Lower lobe of right lung (tissue), 2 donors: ENCODE data around the gene MBTPS1. TPM values are rescaled to one million over a fixed set of nuclear protein-coding genes. Genes with fewer than 3 reads are reported as not detected.

Source experiments
- ATAC-seq, 2 donors: fragments of 200-7000 bp; cut with Tn5 transposase; one replicate each; pipeline ENCODE4 v1.9.1; 2020 to 2022; ENCODE audit warnings: mild to moderate bottlenecking in 2 of 2, moderate library complexity in 2 of 2
- DNase-seq: peaks from one replicate; pipeline ENCODE4 v3.0.0-alpha.2; 2020
- H3K27ac ChIP-seq: fragments of 200-600 bp; one replicate; pipeline ENCODE4 v1.8.0; 2022
- H3K27me3 ChIP-seq: fragments of 200-600 bp; one replicate; pipeline ENCODE4 v1.8.0; 2022; ENCODE audit warnings: low read depth
- H3K36me3 ChIP-seq: fragments of 200-600 bp; one replicate; pipeline ENCODE4 v1.8.0; 2022; ENCODE audit warnings: mild to moderate bottlenecking
- H3K4me1 ChIP-seq: fragments of 200-600 bp; one replicate; pipeline ENCODE4 v1.8.0; 2022
- H3K4me3 ChIP-seq: fragments of 200-600 bp; one replicate; pipeline ENCODE4 v1.8.0; 2022; ENCODE audit warnings: mild to moderate bottlenecking
- H3K9me3 ChIP-seq: fragments of 200-600 bp; one replicate; pipeline ENCODE4 v1.8.0; 2022
- CTCF ChIP-seq: fragments of 200-600 bp; IDR thresholded peaks from one replicate; pipeline ENCODE4 v1.8.0; 2022; ENCODE audit warnings: antibody characterized with exemption, mild to moderate bottlenecking
- intact Hi-C: fragments of 100-400 bp; cut with DNase I; formaldehyde crosslinking; loops from one replicate; pipeline ENCODE4 v1.11.0; 2022
- total RNA-seq: library from RNA; stranded (reverse); fragmentation: NEBNext Ultra II Directional; extraction: Animal tissue kit (Norgen Biotek cat#: 25700); gene quantifications from one replicate; pipeline ENCODE4 v1.2.1, GENCODE V29; 2021
- donor health status: DM: no; HTN: yes; CAD: no; lungs with severe emphysema.

Gene MBTPS1
- total RNA-seq, 1 donor from 2014 or later, result 94.7 TPM

GRCh38 chr16:84047206-84047605 lies 69.5 kb downstream of the MBTPS1 start:
- Histone ChIP-seq H3K27ac (no peak overlapping the region), H3K4me3 (no peak overlapping the region), H3K36me3 (peaks cover 30% of the 10 kb centered on the region), H3K4me1 (no peaks in the 10 kb centered on the region), H3K9me3 (no peaks in the 10 kb centered on the region), H3K27me3 (peaks cover 9% of the 10 kb centered on the region)
- ATAC-seq (no peak), DNase-seq (peak; percentile 15)
- TF ChIP-seq CTCF, result no peak
- intact Hi-C loops, result no loop called here

- peak; percentile 32 for DNase-seq
- Histone ChIP-seq H3K36me3 (peaks cover 26% of the 10 kb centered on the region), H3K4me1 (no peaks in the 10 kb centered on the region), H3K27me3 (peaks cover 15% of the 10 kb centered on the region), H3K9me3 (no peaks in the 10 kb centered on the region), H3K27ac (no peak overlapping the region), H3K4me3 (no peak overlapping the region)
- TF ChIP-seq CTCF, result no peak
- ATAC-seq, result no peak
- intact Hi-C loops, result no loop called here
Measured at GRCh38 chr16:84045818-84046470, 70.8 kb downstream of the MBTPS1 start.

- no peak for ATAC-seq
- no peak overlapping the region for H3K27ac ChIP-seq
- H3K4me1 ChIP-seq, result no peaks in the 10 kb centered on the region
- H3K27me3 ChIP-seq, result peaks cover 15% of the 10 kb centered on the region
- intact Hi-C loops, result no loop called here
- no peak for TF ChIP-seq CTCF
- H3K36me3 ChIP-seq, result peaks cover 24% of the 10 kb centered on the region
- peak; percentile 37 for DNase-seq
- no peaks in the 10 kb centered on the region for H3K9me3 ChIP-seq
- no peak overlapping the region for H3K4me3 ChIP-seq
Measured at GRCh38 chr16:84045001-84045817, 71.5 kb downstream of the MBTPS1 start.

GRCh38 chr16:84044118-84044488 lies 72.6 kb downstream of the MBTPS1 start:
- H3K36me3 ChIP-seq, result peaks cover 13% of the 10 kb centered on the region
- no peaks in the 10 kb centered on the region for H3K9me3 ChIP-seq
- ATAC-seq (no peak), DNase-seq (peak; percentile 21)
- no peak for TF ChIP-seq CTCF
- intact Hi-C loops, result no loop called here
- H3K4me3 ChIP-seq, result no peak overlapping the region
- no peaks in the 10 kb centered on the region for H3K4me1 ChIP-seq
- H3K27ac ChIP-seq, result no peak overlapping the region
- peaks cover 15% of the 10 kb centered on the region for H3K27me3 ChIP-seq

GRCh38 chr16:84043486-84044117 lies 73.1 kb downstream of the MBTPS1 start:
- DNase-seq, result peak; percentile 31
- TF ChIP-seq CTCF, result no peak
- Histone ChIP-seq H3K9me3 (no peaks in the 10 kb centered on the region), H3K4me3 (no peak overlapping the region), H3K4me1 (no peaks in the 10 kb centered on the region), H3K27me3 (peaks cover 18% of the 10 kb centered on the region), H3K36me3 (peaks cover 8% of the 10 kb centered on the region), H3K27ac (no peak overlapping the region)
- ATAC-seq, result no peak
- intact Hi-C loops, result no loop called here
